IPS DF 4.7 (cell line): ENCODE data around the gene RPP40.
"Not testable (repeated sequence)": the region's sequence is repeated elsewhere in the genome, so short reads cannot be mapped to it uniquely, and the experiment has no call there.

Experiments used
- DNase-seq: peaks from one replicate; pipeline ENCODE4 v3.0.0-alpha.2; 2013; ENCODE audit warnings: low spot score; ENCODE audit errors: extremely low read depth

The RPP40 gene

GRCh38 chr6:5020142-5020541 is 16.3 kb upstream of the RPP40 start:
- DNase-seq = no peak

- DNase-seq = no peak
These were observed 10.3 kb upstream of the RPP40 start for GRCh38 chr6:5014072-5014561.

- no peak for DNase-seq
These were observed 8.7 kb upstream of the RPP40 start for GRCh38 chr6:5012519-5012918.

GRCh38 chr6:5011346-5011745 is 7.5 kb upstream of the RPP40 start:
- DNase-seq = no peak

- DNase-seq = no peak
These were observed 3.7 kb upstream of the RPP40 start for GRCh38 chr6:5007531-5007930.

- no peak for DNase-seq
These were observed 2.4 kb upstream of the RPP40 start for GRCh38 chr6:5006222-5006621.

- DNase-seq = not testable (repeated sequence)
These were observed 1.2 kb upstream of the RPP40 start for GRCh38 chr6:5005038-5005433.

- no peak for DNase-seq
These were observed 668 bp upstream of the RPP40 start for GRCh38 chr6:5004373-5005037.

- DNase-seq = no peak
These were observed 4.3 kb downstream of the RPP40 start for GRCh38 chr6:4999586-4999985.

- DNase-seq = no peak
These were observed 6.0 kb downstream of the RPP40 start for GRCh38 chr6:4997862-4998261.

- DNase-seq = no peak
These were observed 9.1 kb downstream of the RPP40 start for GRCh38 chr6:4994741-4995140.

- no peak for DNase-seq
These were observed 16.4 kb downstream of the RPP40 start for GRCh38 chr6:4987432-4987831.

GRCh38 chr6:4986999-4987398 is 16.8 kb downstream of the RPP40 start:
- no peak for DNase-seq

- DNase-seq = no peak
These were observed 20.5 kb downstream of the RPP40 start for GRCh38 chr6:4983322-4983721.

GRCh38 chr6:4981761-4982160 is 22.1 kb downstream of the RPP40 start:
- no peak for DNase-seq

- no peak for DNase-seq
These were observed 24.4 kb downstream of the RPP40 start for GRCh38 chr6:4979426-4979825.

GRCh38 chr6:4977468-4977867 is 26.4 kb downstream of the RPP40 start:
- no peak for DNase-seq

- DNase-seq = no peak
These were observed 28.3 kb downstream of the RPP40 start for GRCh38 chr6:4975506-4975905.

GRCh38 chr6:4974962-4975361 is 28.9 kb downstream of the RPP40 start:
- DNase-seq = no peak

- DNase-seq = no peak
These were observed 29.7 kb downstream of the RPP40 start for GRCh38 chr6:4973982-4974745.

GRCh38 chr6:4973415-4973814 is 30.4 kb downstream of the RPP40 start:
- no peak for DNase-seq

- DNase-seq = no peak
These were observed 31.4 kb downstream of the RPP40 start for GRCh38 chr6:4972438-4972837.

- DNase-seq = no peak
These were observed 32.0 kb downstream of the RPP40 start for GRCh38 chr6:4971851-4972250.
